Activated CD4-positive, alpha-beta T cell treated with anti-CD3 and anti-CD28 coated beads for 1 hour (primary cell): ENCODE results near the gene EPSTI1.
"Not testable (repeated sequence)": the region's sequence is repeated elsewhere in the genome, so short reads cannot be mapped to it uniquely, and the experiment has no call there.

ENCODE experiments used
- DNase-seq: peaks from one replicate; pipeline ENCODE4 v3.0.0-alpha.2; 2020

EPSTI1 gene

DNA sequence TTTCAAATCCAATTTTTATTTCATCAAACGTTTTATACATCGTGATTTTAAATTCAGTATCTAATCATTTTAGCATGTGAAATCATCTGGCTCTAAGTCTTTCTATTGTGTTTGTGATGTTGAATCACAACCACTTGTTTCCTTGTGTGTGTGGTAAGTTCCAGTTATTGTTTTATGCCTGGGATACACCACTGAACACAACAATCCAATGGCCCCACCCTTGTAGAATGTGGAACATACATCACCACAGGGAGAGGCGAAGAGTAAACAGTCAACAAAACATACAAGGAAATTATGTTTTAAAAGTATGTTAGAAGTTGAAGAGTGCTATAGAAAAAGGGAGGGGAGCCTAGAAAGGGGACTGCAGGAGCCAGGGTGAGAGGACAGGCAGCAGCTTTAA is 100.5 kb downstream of the EPSTI1 start:
- DNase-seq = no peak

DNA sequence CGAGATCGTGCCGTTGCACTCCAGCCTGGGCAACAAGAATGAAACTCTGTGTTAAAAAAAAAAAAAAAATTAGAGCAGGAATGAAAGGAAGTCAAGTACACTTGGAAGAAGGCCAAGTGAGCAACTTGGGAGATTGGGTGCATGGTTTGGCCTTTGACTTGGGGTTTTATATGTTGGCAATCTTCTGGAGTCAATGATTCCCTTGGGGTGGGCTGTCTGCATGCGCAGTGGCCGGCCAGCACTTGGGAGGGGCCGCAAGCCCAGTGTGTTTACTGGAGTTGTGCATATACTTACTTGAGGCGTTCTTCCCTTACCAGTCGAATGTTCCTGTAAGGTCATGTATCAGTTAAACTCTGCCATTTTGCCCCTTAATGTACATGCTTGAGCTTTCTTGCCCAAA is 106.7 kb downstream of the EPSTI1 start:
- DNase-seq = no peak

DNA sequence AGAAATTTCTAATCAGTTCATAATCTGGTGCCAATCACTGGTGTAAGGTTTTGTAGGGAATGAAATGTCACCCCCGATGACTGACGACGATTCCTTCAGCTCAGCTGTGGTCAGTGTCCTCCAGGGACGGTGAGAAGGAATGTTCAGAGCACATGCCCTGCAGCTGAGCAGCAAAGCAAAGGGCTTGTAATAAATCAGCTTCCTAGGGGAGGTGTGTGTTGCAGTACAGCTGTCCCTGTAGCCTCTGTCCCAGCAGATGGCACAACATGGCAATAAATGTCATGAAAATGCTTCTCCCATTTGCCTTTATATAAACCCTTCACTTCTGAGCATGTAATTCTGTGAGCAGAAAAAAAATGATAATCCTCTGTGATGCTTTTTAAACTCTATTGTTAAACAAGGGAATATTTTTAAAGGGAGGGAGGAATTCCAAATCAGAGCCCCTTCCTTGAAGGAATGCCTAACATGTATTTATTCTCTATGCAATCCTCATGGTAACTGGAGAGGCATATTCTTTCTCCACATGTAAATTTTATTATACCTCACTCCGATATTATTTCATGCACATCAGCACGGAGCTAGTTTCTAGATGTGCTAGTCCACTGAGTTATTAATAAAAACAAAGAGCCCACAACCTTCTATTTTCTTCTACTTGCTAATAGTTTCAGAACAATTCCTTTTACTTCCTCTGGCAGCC is 108.1 kb downstream of the EPSTI1 start:
- DNase-seq = no peak

DNA sequence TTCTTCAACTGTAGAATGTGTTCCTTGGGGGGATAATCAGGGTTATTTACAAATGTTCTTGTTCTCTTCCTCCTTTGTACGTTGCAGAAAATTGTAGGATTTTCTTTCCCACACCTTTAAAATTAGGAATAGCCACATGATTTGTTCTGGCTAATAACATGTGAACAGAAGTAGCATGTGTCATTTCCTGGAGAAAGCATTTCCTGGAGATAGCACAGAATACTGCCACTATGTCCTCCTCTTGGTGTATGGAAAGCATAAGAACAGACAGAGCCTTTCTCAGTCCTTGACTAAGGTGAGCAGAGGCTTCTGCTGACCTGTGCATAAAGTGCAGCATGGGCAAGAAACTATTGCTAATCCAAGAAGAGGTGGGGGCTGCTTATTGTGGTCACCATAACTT is 108.9 kb downstream of the EPSTI1 start:
- DNase-seq = no peak

DNA sequence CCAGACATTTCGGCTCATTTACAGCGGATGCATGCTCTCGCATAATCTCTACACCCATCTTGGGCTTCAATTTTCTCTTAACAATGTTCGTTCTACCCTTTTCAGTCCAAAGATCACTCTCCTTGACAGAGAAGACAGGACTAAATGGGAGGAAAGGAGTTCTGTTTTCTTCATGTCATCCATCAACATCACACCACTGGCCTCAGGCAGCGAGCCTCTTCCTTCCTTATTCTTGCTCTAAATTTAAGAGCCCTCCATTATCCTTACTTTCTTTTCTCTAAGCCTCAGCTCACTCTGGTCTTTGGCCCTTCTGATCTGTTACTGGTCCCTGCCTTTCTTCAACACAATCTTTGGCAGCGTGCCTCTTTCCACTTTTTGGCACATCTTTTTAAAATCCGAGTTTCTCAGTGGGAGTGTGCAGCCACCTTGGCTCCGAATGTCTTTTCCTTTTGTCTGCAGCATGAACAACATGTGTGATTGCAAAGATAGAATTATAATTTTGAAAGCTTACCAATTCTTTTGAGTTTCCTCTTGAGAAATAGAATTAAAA is 111.9 kb downstream of the EPSTI1 start:
- DNase-seq = no peak

DNA sequence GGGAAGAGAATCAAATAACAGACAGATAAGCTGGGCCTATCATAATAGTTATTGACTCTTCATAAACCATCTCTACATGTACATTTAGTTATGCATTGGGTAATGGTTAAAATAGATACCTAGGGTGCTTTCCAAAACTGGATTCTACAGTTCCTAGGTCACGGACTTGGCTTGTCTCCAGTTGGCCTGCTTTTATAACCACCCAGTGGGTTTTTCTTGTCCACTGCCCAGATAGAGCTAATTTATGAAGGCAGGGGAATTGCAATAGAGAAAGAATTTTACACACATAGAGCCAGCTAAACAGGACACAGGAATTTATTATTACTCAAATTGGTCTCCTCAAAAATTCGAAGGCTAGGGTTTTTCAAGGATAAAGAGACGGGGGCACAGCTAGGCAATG is 113.3 kb downstream of the EPSTI1 start:
- no peak for DNase-seq

DNA sequence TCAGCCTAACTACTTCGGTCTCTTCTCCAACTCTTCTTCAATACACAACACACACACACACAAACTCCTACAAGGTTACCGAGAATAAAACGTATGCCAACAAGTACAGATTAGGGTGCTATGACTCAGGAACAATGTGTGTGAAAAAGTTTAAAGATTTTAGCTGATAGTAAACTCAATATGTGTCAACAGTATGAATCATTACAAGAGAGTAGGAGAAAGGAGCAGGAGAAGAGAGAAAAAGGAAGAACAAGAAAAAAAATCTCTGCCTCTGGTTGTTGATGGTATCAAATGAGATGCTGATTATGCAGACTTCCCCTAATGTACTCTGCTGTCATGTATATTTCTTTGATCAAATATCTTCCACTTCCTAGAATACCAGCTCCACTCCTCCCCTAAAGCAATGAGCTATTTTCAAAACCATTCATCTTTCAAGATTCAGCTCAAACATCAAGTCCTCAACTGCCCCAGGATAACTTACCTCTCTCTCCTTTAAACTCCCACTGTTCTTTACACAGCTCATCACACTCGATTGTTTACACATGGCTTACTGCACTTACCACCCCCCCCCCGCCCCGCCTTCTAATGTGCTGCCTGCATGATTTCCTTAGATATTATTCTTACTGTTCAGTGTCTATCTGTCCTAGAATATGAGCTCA is 115.0 kb downstream of the EPSTI1 start:
- no peak for DNase-seq

DNA sequence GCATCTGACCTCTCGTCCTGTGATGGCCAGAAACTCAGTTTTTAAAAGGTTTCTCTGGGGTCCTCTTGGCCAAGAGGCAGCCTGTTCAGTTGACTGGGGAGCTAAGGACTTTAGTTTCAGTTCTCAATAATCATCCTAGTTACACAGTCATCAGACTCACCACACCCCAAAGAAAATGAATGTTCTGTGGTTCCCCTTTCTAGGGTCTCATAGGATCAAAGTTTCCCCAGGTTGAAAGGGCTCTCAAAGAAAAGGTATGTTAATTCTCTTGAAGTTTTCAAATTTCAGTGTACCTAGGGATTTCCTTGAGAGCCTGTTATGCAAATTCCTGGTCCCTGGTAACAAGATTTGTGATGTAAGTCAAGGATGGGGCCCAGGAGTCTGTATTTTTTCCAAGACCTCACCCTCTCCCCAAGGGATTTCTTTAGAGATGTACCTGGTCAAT is 115.7 kb downstream of the EPSTI1 start:
- no peak for DNase-seq

DNA sequence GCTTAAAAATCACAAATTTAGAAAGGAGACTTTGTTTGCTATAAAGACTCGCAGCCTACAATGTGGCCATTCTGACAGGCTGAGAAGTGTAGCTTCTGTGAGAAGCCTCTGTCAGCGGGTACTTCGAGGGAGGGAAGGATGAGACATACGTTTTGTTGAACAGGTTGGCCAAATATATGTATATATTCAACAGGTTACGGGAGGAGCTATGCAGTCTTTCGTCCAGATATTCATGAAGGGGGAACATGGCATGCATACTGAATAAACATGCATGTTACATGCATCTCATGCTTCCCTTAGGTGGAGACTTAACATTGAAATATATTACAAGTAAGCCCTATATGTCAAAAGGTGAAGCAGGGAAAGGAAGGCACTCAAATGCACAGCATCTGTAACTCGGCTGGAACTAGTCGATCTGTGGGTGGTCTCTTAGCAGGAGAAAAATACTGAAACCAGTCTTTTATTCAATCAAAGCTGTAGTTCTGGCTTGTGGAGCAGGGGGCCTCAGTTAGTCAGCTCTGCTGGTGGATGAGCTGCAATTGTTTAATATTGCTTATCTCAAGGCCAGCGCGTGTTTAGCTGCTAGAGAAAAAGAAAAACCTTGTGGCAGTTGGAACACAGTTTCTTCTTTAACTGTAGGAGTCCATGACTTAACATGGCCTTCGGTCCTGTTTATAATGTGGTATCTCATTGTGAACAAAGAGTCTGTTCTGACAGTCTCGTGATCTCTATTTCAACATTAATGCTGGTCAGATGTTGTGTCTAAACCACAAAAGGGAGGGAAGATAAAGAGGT is 116.4 kb downstream of the EPSTI1 start:
- no peak for DNase-seq

DNA sequence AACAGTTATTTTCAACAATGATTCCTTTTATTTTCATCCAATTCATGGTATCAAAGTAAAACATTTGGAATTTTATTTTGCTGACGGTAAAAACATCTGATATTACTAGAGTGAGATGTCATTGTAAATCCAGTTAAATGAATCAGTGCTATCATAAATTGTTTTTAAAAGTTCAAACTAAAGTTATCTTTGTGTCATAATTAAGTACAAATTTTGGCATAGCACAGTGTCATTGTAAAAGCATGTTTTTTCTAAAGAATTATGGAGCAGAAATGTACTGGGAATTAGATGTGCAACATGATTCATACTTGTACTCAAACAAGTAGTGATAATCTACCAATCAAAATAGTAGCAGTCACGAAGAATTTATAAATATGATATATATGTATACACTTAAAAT is 117.8 kb downstream of the EPSTI1 start:
- DNase-seq = no peak

DNA sequence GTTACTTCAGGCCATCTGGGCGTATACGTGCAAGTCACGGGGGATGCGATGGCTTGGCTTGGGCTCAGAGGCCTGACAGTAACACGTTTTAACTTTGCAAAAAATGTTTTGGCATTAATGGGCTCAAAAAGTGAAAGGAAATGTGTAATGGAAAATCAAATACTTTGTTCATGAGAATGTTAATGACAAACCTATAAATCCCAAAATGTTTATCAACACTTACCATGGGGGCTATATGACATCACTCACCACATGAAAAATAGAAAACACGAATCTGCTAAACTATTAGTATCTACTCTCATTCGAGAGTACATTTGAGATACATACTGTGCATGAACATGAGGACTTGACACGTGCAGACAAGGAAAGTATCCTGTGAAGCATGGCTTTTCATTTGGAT is 119.0 kb downstream of the EPSTI1 start:
- no peak for DNase-seq

DNA sequence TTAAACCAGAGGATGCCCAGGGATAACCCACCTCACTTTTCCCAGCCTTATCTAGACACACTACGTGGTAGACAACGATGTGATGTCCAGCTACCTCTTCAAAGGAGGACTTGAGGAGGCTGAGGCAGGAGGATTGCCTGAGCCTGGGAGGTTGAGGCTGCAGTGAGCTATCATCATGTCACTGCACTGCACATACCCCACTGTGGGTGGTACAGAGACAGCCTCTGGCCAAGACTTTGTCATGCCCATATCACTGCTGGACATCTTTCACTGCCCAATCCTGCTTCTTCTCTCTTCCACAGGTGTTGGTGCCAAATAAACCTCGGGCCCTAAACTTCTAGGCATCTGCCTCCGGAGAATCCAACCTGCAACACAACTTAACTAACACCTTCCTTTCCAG is 124.8 kb downstream of the EPSTI1 start:
- DNase-seq = no peak

DNA sequence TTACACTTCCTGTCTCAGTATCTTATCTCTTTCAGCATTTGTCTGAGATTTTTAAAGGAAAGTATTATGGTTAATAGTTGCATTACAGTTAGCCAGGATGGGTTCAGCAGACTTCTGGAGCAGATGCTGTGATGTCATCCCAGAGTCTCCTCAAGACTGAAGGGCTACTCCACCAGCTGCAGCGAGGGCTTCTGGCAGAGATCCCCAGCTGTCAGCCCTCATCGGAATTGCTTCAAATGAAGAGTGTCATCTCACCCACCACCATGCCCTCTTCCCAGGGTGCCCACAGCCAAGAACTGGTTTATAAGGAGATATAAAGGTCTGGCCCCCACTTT is 126.3 kb downstream of the EPSTI1 start:
- no peak for DNase-seq

DNA sequence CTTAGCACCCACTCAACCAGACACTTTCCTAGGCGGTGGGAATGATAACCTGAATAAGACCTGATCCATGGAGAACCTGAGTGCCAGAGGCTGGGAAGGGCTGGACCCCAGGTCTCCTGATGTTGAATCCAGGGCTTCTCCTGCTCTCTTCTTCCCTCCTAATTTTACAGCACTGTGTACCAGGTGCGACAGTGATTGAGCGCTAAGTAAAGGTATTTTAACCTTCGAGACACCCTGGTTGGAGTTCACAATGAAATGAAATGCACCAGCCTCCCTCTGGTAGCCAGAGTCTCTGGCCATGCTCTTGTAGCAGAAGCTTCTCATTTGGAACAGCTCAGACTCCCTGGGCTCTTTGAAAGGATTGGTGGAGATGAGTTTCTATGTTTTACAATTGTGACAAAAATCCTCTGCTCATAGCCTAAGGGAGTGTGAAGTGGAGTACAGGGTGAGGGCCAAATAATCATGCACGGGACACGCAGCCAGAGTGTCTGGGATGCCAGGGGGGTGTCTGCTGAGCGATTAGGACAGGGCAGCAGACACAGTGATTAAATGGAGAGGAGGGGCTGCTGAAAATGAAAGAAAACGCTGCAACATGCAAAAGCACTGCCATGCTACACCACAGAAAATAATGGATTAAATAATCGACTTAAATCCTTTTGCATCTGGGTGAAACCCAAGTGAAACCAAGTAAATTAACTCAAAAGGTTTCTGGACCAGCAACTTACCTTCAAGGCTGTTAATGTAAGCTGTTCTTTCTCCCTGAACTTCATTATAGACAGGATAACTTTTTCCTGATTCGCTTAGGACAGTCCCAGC is 126.9 kb downstream of the EPSTI1 start:
- no peak for DNase-seq

DNA sequence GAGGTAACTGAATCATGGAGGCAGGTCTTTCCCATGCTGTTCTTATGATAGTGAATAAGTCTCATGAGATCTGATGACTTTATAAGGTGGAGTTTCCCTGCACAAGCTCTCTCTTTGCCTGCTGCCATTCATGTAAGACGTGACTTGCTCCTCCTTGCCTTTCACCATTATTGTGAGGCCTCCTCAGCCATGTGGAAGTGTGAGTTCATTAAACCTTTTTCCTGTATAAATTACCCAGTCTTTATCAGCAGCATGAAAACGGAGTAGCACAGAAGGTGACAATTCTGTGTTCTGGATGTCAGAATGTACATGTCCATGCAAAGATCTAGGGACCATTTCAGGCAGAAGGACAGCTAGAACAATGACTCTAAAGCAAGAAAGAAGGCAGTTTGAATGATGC is 129.7 kb downstream of the EPSTI1 start:
- not testable (repeated sequence) for DNase-seq

DNA sequence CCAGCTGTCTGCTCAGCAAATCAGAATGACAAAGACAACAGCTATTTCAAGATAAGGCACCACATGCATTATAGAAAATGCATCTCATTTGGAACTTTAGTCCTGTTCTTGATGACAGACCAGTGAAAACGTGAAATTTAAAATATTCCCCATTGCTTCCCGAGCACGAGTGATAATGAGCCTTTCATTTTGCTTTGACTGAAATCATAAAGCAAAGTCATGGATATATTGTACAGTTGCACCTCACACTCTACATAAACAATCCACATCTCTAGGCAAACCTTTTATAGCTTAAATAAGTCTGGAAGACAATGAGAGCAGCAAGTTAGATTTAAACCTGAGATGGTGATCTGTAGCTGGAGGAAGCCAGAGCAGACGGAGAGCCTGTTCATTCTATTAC is 131.6 kb downstream of the EPSTI1 start:
- no peak for DNase-seq

DNA sequence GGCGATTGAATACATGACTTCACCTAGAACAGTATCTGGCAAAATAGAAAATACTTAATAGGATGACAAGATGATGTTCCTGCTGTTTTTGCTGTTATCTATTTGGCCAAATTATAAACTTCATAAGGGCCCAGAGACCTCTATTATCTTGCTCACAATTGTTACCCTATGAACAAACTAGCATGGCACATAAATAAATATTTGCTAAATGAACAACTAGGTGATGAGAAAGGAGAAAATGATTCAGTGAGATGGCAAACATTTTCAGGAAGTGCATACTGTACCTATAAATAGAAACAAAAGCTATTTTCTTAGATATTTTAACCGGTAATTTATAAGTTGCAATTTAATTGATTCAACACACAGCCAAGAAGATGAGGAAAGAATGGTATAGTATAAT is 132.3 kb downstream of the EPSTI1 start:
- DNase-seq = no peak

DNA sequence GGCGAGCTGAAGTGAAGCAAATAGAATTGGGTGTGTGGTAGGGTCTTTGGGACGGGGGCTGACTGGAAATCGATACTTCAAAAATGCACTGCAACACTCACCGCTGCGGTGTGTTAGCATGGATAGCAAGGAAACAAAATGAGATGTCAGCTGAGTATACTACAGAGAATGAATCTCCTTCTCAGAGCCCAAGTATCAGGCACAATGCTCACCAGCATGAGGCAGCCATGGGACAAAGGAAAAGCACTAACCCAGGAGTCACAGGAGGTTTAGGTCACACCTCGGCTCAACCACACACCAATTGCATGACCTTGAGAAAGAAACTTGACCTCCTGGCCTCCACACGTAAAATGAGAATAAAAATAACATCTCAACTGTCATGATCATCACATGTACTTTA is 136.6 kb downstream of the EPSTI1 start:
- DNase-seq = no peak

DNA sequence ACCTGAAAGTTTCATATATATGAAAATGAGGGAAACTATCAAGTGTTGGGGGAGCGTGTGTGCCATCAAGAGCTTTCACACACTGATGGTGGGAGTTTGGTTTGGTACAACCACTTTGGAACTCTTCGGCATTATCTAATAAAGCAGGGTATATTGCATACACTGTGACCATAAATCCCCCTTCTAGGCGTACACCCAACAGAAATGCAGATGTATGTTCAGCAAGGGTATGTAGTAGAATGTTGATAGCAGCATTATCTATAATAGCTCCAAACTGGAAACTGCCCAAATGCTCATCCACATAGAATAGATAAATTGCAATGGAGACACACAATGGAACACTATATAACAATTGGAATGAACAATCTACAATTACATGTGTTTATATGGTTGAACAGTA is 139.9 kb downstream of the EPSTI1 start:
- DNase-seq = no peak

DNA sequence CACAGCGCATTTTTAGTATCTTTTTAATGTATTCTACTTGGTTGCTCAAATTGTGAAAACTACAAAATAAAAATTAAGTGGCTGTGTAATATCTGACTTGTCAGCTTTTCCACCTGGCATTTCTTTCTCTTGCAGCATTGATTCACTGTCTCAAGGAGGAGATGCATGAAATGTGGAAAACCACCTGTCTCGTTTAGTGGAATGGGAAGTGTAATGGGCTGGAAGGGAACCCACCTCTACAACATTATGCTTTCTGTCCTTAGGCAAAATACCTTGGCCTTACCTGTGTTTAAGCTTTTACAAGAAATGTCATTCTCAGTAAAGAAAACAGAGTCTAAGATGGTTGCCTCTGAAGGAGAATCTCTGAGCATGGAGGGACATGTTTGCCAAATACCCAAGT is 142.8 kb downstream of the EPSTI1 start:
- DNase-seq = no peak

DNA sequence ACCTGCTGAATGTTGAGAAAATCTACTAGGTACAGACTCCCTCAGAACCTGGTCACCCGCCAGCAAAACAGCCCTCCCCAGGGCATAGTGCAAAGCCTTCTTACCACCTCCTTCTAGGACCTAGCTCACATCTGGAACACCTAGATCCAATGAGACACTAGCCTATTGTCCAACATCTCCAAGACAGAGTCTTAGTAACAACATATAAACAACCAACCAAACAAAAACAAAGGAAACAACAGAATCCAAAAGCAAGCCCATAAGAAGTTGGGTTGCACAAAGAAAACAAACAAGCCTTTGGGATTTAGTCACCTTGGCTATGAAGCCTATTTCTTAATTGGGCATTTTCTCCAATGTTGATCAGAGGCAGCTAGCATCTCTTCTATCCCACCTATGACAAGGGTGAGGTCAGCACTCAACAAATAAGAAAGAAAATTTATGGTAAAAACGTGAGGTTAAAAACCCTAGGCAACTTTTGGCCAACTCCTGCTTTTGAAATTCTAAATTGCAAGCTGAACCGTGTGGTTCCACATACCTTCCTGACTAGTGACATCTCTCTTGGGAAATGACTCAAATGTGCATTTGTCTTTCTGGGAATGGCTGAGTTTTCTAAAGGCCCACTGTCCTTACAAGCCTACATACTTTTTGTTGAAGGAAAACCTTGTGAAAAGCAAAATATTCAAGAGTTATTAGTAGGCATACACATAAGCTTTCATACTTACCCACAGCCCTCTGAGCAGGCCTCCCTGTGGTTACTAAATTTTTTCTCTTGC is 144.0 kb downstream of the EPSTI1 start:
- no peak for DNase-seq
